GM19372 (cell line): ENCODE results near the gene AP2A1.

Experiments used
- ATAC-seq: cut with Tn5 transposase; IDR thresholded peaks from one replicate; pipeline ENCODE4 v1.9.1; 2021; ENCODE audit warnings: mild to moderate bottlenecking, low read depth, moderate library complexity; ENCODE audit not compliant: unreplicated experiment

AP2A1 gene

GRCh38 chr19:49791776-49792445 is 25.1 kb downstream of the AP2A1 start:
- no peak for ATAC-seq

DNA sequence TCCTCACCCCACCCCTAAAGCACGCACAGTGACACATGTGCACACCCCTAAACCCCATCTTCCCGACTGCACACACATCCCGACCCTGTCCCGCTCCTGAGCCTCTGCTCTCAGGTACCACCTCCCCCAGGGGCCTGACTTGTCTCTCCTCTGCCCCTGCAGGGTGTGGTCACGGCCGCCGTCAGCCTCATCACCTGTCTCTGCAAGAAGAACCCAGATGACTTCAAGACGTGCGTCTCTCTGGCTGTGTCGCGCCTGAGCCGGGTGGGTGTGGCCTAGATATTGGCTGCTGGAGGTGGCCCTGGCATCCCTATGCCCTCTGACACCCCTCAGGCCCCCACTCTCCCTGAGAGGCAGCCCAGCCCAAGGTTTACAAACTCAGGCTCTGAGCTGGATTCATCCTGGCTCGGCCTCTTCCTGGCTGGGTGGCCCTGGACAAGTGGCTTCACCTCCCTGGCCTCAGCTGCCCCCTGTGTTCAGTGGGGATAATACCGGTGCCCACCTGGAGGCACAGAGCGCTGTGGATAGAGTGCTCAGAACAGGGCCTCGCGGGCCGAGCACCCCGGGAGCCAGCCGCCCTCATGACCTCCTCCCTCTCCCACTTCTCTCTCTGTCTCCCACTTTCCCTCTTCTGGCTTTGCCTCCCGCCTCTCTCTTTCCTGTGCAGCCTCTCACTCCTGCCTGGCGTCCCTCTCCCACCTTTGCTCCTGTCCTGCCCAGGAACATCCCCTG is 26.2 kb downstream of the AP2A1 start:
- ATAC-seq = no peak

DNA sequence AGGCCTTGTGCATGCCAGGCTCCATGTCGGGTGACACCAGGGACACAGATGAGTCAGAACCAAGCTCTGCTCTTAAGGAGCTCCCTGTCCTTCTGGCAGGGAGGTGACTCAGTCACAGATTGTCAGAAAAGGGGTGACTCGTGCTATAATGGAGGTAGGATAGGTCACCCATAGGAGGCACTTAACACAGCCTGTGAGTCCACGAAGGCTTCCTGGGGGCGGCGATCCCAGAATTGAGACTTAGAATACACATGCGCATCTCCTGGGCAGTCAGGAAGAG is 26.7 kb downstream of the AP2A1 start:
- ATAC-seq = no peak

GRCh38 chr19:49795615-49796014 is 28.8 kb downstream of the AP2A1 start:
- ATAC-seq = no peak

DNA sequence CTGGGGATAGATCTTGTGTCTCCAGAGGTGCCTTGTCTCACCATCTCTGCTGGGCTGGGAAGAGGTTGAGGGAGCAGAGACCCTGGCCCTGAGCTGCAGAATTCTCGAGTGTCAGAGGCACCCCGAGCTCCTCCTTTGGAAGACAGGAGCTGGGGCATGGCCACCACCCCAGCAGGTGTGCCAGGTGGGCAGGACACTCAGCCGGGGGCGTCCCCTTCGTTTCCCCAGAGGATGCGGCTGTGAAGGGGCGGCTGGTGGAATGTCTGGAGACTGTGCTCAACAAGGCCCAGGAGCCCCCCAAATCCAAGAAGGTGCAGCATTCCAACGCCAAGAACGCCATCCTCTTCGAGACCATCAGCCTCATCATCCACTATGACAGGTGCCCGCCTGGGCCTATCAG is 31.8 kb downstream of the AP2A1 start:
- no peak for ATAC-seq

DNA sequence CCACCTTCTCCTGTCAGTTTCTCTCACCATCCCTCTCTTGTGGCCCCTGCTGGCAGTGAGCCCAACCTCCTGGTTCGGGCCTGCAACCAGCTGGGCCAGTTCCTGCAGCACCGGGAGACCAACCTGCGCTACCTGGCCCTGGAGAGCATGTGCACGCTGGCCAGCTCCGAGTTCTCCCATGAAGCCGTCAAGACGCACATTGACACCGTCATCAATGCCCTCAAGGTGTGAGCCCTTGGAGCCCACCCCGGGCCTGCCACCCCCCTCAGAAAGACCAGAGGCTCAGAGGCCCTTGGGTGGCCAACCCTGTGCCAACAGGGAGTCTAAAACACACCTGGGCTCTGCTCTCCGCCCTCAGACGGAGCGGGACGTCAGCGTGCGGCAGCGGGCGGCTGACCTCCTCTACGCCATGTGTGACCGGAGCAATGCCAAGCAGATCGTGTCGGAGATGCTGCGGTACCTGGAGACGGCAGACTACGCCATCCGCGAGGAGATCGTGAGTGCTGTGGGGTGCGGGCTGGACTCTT is 32.5 kb downstream of the AP2A1 start:
- no peak for ATAC-seq

GRCh38 chr19:49799798-49800376 is 33.1 kb downstream of the AP2A1 start:
- no peak for ATAC-seq

GRCh38 chr19:49800771-49801170 is 34.0 kb downstream of the AP2A1 start:
- no peak for ATAC-seq

GRCh38 chr19:49801401-49801888 is 34.6 kb downstream of the AP2A1 start:
- ATAC-seq = no peak

DNA sequence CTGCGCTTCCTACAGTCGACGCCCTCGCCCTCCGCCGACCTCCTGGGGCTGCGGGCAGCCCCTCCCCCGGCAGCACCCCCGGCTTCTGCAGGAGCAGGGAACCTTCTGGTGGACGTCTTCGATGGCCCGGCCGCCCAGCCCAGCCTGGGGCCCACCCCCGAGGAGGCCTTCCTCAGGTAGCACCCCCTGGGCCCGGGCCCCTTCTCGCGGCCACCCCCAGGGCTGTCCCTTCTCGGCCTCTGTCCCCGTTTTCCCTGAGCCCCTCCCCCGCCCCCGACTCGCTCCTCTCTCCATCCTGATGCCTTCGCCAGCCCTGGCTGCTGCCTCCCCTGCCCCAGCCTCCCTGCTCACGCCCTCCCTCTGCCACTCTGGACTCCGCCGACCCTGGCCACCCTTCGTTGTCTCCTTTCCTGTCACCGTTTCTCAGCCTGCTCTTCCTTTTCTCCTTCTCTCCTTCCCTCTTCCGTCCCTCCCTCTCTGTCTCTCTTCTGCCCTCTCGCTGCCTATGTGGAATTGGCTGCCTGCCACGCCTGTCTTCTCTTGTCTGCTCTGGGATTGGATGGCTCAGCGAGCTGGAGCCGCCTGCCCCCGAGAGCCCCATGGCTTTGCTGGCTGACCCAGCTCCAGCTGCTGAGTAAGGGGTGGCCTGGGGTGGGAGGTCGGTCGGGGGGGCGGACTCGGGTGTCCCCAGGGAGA is 35.3 kb downstream of the AP2A1 start:
- no peak for ATAC-seq

DNA sequence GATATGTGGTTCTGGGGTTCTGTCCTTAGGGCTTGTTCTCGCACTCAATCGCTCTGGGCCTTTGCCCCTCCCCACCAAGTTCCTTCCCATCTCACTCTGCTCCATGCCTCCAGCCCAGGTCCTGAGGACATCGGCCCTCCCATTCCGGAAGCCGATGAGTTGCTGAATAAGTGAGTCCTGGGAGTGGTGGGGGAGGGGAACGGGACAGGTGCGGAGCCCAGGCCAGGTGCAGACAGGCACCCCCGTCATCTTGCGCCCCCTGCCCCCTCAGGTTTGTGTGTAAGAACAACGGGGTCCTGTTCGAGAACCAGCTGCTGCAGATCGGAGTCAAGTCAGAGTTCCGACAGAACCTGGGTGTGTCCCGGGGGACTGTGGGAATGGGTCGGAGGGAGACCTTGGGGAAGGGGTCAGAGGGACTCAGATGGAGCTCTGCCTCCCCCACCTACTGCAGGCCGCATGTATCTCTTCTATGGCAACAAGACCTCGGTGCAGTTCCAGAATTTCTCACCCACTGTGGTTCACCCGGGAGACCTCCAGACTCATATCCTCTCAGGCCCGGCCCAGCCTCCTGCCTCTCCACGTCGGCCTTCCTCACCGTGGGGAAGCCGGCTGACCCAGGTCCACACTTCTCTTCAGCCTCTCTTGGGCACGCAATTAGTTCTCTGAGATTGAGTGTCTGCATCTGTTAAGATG is 36.2 kb downstream of the AP2A1 start:
- ATAC-seq = no peak

DNA sequence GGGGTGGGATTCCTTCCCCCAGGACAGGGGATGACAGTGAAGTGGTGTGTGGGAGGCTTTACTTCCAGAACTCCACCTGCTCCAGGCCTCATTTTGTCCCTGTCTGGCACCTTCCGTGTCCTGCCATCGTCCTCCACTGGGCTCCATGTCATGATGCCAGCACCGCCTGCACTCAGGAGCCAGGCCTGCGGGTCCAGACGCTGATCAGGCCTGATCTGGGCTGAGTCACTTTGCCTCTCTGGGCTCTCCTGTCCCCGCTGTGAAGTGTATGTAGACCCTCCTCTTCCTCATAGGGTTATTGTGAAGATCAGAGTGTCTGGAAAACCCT is 36.7 kb downstream of the AP2A1 start:
- no peak for ATAC-seq

DNA sequence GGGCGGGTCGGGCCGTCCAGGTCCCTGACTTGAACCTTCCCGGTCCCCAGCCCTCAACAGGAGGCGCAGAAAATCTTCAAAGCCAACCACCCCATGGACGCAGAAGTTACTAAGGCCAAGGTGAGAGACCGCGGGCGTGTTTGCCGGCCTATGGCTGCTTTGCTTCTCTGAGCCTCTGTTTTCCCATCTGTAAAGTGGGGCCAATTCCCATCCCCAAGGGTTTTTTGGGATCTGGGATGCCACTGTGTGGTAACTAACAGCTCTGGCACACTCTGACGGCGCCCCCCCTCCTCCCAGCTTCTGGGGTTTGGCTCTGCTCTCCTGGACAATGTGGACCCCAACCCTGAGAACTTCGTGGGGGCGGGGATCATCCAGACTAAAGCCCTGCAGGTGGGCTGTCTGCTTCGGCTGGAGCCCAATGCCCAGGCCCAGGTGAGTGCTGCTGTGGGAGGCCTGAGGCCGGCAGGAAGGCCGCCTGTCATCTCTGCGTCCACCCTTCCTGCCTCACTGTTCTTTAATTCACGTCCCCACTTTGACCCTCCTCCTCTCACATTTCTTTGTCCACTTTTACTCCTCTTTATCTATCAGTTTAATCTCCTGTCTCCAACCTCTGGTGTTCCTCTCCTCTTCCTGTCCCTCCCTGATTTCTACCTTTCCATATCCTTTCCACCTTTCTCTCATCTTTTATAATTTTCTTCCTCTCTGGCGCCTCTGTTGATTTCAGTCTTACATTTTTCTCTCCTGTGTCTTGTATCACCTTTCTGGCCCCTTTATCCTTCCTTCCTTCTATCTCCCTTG is 39.2 kb downstream of the AP2A1 start:
- no peak for ATAC-seq

GRCh38 chr19:49806620-49806959 is 39.8 kb downstream of the AP2A1 start:
- no peak for ATAC-seq

GRCh38 chr19:49807058-49807903 is 40.5 kb downstream of the AP2A1 start:
- no peak for ATAC-seq

DNA sequence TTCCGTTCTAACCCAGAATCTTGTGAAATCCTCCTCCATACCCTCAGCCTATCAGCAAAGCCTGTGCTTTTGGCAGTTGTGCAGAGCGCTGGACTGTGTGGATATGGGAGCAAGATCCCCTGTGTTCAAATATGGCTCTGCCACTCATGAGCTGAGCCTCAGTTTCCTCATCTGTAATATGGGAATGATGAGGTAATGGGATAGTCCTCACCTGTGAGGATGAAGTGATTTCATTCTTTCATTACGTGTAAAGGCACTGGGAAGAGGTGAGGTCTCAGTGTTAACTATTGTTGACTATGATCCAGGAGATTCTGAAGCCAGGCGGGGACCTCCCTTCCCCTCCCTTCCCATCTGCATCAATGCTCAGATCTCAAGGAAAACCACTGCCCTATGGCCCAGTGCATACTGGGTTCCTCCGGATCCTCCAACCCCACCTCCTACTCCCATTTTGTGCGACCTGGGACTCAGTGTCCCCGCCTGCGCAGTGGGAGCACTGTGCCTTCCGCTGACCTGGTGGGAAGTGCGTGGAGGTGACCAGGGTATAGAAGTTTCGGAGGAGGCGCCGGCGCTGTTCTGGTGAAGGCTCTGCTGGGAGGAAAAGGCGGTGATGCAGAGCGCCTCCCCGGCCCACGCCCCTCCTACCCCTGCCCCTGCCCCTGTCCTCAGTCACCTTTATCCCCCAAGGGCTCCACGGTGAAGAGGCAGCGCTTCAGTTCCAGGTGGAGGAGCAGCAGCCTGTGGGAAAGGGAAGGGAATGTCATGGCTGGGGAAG is 41.3 kb downstream of the AP2A1 start:
- no peak for ATAC-seq

DNA sequence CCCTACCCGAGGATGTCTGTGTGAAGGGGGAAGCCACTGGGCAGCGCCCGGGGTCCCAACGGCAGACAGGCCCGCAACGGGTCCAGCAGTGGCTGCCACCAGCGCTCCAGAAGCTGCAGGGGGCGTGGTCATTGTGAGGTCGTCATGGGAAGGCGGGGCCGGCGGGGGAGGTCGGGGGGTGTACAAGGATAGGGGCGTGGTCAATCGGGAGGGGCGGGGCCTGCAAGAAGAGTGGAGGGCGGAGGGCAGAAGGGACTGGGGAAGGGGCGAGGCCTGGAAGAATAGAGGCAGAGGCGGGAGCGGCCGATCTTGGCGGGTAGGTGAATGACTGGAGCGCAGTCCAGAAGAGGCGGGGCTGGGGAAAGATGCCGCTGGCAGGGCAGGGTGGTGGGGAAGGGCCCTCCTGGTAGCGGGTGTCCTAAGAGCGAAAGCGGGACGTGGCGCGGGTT is 41.9 kb downstream of the AP2A1 start:
- no peak for ATAC-seq

GRCh38 chr19:49809160-49809940 is 42.5 kb downstream of the AP2A1 start:
- no peak for ATAC-seq
